ENCODE data around the gene UGT2B10.

GRCh38 chr4:68803013-68803412, 12.8 kb upstream of the UGT2B10 start:
- TF ChIP-seq CTCF (IDR thresholded peaks at IDR 0.05; ENCODE audit: borderline replicate concordance, extremely low read depth, low read length, poor library complexity, severe bottlenecking): no peak
- TF ChIP-seq EZH2 (IDR thresholded peaks at IDR 0.05; ENCODE audit: borderline replicate concordance, low read depth, low read length, severe bottlenecking): no peak

Measured in DND-41 (cell line).